ENCODE data around the gene DAB1.

The DAB1 gene

GRCh38 chr1:57072401-57073110, 351.3 kb downstream of the DAB1 start:
- no peak for DNase-seq (ENCODE audit: low read depth)

GRCh38 chr1:57067863-57068262, 356.0 kb downstream of the DAB1 start:
- DNase-seq (ENCODE audit: low read depth) = no peak

GRCh38 chr1:57066980-57067610, 356.8 kb downstream of the DAB1 start:
- DNase-seq (ENCODE audit: low read depth) = no peak

GRCh38 chr1:57065442-57065841, 358.4 kb downstream of the DAB1 start:
- DNase-seq (ENCODE audit: low read depth) = no peak

- DNase-seq (ENCODE audit: low read depth) = no peak
Observed at GRCh38 chr1:57064379-57065140, 359.3 kb downstream of the DAB1 start.

- DNase-seq (ENCODE audit: low read depth) = no peak
Observed at GRCh38 chr1:57063406-57064125, 360.3 kb downstream of the DAB1 start.

- no peak for DNase-seq (ENCODE audit: low read depth)
Observed at GRCh38 chr1:57061369-57061768, 362.5 kb downstream of the DAB1 start.

- no peak for DNase-seq (ENCODE audit: low read depth)
Observed at GRCh38 chr1:57060451-57060850, 363.4 kb downstream of the DAB1 start.

- DNase-seq (ENCODE audit: low read depth) = no peak
Observed at GRCh38 chr1:57058652-57059501, 365.0 kb downstream of the DAB1 start.

GRCh38 chr1:57048856-57049255, 375.0 kb downstream of the DAB1 start:
- DNase-seq (ENCODE audit: low read depth) = no peak

GRCh38 chr1:57046462-57046861, 377.4 kb downstream of the DAB1 start:
- DNase-seq (ENCODE audit: low read depth) = no peak

GRCh38 chr1:57041901-57042300, 382.0 kb downstream of the DAB1 start:
- DNase-seq (ENCODE audit: low read depth) = no peak

- DNase-seq (ENCODE audit: low read depth) = no peak
Observed at GRCh38 chr1:57040811-57041210, 383.0 kb downstream of the DAB1 start.

- DNase-seq (ENCODE audit: low read depth) = no peak
Observed at GRCh38 chr1:57036641-57037579, 386.9 kb downstream of the DAB1 start.

- no peak for DNase-seq (ENCODE audit: low read depth)
Observed at GRCh38 chr1:57034713-57035112, 389.1 kb downstream of the DAB1 start.

- no peak for DNase-seq (ENCODE audit: low read depth)
Observed at GRCh38 chr1:57033222-57034001, 390.4 kb downstream of the DAB1 start.

- DNase-seq (ENCODE audit: low read depth) = no peak
Observed at GRCh38 chr1:57026624-57027354, 397.1 kb downstream of the DAB1 start.

GRCh38 chr1:57024855-57025254, 399.0 kb downstream of the DAB1 start:
- no peak for DNase-seq (ENCODE audit: low read depth)

GRCh38 chr1:57024428-57024827, 399.4 kb downstream of the DAB1 start:
- DNase-seq (ENCODE audit: low read depth) = no peak

Data from non-pigmented ciliary epithelial cell (primary cell).